Measurements from ENCODE around the gene SH3RF3.
"Not testable (repeated sequence)": the region's sequence is repeated elsewhere in the genome, so short reads cannot be mapped to it uniquely, and the experiment has no call there.

Gene SH3RF3

DNA sequence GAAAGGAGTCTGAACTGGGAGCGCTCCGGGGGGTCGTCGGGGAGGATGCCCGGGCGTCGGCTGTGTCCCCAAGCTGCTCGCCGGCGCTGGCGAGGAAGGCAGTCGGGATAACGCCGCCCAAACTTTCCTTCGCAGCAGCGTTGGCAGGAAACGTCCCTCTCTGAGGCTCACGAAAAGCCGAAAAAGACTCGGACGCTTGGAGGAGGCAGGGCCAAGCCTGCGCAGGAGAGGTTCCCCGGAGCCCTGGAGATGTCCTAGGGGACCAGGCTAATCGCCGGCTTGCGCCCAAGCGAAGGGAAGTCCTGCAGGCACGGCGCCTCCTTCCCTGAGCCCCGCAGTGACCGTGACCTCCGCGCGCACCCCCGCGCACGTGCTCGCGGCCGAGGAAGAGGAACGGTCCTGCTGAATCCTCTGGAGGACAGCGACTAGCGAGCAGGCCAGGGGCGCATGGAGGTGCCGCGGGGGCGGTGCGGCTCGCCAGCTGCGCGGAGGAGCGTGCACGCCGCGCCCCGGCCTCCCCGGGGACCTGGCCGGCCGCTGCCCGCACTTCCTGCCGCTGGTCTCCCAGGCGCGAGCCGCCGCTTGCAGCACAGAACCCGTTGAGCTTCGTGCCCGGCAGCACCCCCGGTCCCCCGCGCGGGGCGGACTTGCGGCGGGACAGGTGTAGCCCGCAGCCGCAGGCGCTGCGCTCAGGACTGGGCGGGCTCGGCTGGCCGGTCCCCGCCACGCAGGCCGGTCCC lies at the start of gene SH3RF3:
Gene SH3RF3, plus strand, starts transcription at position 590 of the 740 bp plus-strand sequence.
- DNase-seq (ENCODE audit: low read depth in 2 of 2, low spot score in 1 of 2): no peak

DNA sequence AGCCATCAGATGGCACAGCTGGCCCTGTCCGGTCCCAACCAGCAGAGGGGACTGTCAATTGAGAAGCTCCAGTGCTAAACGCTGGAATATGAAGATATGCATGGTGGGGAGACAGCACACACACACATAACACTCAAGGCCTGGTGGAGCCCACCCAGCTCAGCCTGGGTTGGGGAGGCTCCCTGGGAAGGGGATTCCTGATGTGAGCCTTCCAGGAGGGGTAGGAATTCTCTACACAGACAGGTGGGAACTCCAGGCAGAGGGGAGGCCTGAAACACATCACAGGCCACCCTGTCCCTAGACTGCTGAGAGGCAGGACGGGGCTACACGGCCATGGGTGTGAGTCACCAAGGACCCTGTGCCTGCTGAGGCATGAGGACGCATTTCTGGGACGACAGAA lies 49.4 kb upstream of the SH3RF3 start:
- DNase-seq (ENCODE audit: low read depth in 2 of 2, low spot score in 1 of 2): no peak

DNA sequence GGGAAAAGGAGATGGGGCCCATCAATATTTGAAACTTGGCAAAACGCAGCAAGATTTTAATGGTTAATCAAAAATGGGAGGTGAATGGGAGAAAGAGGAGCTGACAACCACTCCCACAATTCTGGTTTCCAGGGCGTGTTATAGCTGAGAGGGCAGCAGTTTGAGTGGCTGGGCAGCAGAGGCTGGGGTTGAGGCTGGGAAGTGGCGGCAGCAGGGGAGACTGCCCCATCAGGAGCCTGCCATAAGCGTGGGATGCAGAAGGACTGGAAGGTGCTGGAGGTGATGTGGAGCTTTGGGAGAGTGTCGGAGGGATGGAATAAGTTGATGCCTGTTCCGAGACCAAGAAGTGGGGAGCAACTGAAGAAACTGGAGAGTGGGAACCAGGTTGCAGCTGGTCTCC lies 48.9 kb upstream of the SH3RF3 start:
- no peak for DNase-seq (ENCODE audit: low read depth in 2 of 2, low spot score in 1 of 2)

DNA sequence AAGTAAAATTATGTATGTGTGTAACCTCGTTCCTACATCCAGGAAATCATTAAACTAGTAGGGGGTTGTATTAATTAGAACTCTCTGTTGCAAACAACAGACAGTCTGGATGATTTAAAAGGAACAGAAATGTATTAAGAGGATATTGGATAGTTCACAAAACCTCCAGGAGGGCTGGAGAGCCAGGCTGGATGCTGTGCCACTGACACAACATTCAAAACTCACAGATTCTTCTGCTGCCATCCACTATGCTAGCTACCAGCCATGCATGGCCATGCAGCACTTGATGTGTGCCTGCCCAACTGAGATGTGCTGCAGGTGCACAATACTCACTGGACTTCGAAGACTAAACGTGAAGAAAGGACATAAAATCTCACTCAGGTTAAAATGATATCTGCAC lies 48.2 kb upstream of the SH3RF3 start:
- no peak for DNase-seq (ENCODE audit: low read depth in 2 of 2, low spot score in 1 of 2)

DNA sequence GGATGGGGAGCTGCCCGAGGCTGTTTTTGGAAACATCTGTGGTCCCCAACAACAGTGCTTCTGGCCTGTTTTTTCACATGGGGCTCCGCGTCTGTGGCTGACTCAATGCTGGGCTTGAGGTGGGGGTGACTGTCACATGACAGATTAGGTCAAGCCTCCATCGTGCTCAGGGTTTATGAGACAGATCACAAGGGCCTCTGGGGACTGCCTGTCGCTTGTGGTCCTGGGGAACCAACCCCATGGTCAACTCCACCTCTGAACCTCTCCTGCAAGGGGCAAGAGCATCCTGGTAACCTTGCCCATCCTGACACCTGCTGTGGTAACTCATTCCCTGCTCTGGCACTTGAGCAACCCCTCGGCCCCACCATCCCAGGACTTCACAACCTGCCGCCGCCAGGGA lies 47.6 kb upstream of the SH3RF3 start:
- DNase-seq (ENCODE audit: low read depth in 2 of 2, low spot score in 1 of 2): no peak

DNA sequence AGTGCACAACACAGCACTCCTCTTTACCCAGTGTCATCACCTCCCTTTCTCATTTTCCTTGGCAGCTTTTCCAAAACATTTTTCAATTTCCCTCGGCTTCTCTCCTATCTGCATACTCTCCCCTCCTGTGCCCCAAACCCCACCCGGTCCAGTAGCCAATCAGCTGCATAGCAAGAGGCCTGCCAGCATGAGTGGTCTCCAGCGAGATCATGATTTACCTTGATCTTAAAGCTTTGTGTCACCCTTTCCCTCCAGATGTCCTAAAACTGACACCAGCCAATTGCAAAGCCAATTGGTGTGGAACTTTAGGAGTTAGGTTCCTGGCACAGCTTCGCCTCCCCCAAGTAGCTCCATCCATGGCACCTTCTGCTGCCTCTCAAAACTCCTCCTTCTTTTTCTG lies 45.2 kb upstream of the SH3RF3 start:
- no peak for DNase-seq (ENCODE audit: low read depth in 2 of 2, low spot score in 1 of 2)

DNA sequence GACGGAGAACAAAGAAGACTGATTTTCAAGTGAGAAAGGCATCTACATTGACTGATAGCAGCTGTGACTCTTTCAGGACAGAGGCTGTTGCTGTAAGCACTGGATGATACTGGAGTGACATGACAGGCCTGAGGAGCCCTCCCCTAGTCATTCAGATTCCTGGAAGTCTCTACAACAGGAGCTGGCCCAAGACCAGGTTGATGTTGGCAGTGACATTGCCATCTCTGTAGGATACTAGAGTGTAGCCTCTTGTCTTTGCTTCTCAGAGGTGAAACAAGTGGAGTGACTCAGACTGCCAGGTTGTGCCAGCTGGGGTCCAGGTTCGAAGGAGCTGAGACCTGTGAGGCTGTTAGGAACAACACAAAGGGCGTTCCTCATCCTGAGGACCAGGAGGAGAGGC lies 44.7 kb upstream of the SH3RF3 start:
- DNase-seq (ENCODE audit: low read depth in 2 of 2, low spot score in 1 of 2): no peak

DNA sequence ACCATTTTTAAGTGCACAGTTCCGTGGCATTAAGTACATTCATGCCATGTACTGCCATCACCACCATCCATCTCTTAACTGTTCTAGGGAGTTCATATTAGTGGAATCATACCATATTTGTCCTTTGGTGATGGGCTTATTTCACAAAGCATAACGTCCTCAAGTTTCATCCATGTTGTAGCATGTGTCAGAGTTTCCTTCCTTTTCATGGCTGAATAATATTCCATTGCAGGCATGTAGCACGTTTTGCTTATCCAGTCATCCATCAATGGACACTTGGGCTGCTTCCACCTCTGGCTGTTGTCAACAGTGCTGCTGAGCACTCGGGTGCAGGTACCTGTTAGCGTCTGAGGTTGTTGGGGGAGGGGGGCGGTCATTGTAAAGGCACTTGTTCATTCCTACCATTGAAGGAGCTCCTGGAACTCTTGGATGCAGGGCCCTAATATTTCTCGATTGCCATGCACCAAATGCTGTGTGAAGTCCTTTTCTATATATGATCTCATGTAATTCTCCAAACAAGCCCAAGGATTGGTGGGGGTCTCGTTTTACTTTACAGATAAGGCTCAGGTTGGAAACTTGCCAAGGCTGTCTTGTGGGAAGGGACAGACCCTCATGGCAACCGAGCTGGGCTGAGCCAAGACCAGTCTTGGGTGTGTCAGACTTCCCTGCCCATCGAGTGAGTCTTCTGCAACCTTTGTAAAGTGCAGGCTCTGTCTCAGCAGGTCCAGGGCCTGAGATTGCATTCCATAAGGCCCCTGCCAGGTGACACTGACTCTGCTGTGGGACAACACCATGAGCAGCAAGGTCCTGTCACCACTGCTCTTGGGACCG lies 42.9 kb upstream of the SH3RF3 start:
- no peak for DNase-seq (ENCODE audit: low read depth in 2 of 2, low spot score in 1 of 2)

DNA sequence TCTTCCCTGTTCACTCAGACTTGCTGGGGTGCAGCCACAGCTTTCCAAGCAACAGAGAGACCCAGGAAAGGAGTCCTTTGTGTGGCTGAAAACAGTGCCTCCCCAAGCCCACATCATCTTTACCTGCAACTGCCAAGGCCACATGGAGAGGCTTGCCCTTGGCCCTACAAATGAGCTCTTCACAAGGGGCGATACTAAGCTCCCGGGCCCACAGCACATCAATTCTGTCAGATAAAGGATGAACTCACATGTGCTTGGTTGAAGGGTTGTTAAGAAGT lies 42.3 kb upstream of the SH3RF3 start:
- DNase-seq (ENCODE audit: low read depth in 2 of 2, low spot score in 1 of 2): no peak

DNA sequence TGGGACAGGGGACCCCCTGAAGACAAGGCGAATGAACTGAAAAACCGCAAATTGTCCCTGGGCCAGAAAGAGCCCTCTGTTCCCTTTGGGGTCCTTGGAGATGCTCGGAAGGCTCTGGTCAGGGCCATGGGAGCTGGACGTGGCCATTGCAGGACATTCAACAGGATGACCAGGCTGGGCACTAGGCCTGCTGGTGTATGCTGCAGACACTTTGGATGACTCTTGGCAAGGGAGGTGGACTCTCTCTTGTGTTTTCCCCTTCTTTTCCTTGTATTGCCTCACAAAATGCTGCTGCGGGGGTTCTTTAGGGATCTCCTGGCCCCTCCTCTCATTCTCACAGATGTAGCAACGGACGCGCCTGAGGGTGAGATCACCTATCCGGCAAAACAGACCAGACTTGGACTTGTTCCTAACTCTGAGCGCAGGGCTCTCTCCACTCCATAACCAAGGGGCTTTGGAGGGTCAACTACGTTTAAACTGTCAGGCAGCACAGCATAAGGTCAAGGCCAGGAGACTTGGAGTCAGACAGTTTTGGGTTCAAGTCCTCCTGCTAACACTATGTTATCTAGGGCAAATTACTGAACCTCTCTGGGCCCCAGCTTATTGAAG lies 41.8 kb upstream of the SH3RF3 start:
- no peak for DNase-seq (ENCODE audit: low read depth in 2 of 2, low spot score in 1 of 2)

DNA sequence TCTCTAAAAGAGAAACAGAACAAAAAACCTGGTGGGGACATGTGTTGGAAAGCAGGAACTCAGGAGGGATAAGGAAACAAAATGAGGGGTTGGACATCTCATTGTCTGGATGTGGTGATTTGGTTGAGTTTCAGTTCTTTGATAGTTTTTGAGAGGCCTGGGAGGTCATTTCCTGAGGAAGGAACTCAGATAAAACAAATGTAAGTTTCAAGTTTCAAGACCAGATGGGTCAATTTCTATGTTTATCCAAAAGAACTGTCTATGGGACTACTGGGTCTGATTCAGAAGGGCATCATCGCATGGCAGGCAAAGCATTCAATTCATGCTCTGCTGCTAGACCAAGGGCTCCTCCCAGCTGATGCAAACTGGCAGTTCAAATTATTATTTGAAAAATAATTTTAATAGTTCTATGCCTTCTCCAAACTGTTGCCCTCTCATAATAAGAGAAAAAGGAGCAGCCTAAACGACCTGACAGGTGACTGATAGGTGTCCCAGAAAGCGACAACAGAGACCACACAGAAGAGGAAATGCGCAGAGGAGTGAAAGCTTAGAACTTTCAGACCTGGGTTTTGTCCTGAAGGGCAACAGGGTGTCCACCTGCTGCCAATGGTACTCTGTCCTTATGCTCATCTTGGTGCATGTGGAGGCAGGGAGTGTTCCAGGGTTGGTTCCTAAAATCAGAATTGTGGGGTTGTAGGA lies 39.3 kb upstream of the SH3RF3 start:
- DNase-seq (ENCODE audit: low read depth in 2 of 2, low spot score in 1 of 2): no peak

DNA sequence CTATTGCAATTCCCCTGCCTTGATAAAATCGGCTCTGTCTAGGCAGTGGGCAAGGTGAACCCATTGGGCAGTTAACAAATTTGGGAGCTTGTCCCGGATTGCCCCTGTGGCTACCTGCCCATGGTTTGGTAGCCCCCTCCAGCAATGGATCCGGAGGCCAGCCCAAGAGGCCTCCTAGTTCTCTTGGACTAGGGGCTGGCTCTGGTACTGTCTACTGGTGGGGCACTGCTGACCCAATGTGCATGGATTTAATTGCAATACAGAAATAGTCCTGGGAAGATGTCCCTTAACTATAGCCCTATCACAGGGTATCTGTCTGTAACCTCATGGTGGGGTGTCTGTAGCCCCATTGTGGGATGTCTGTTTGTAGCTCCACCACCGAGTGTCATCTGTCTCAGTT lies 37.5 kb upstream of the SH3RF3 start:
- no peak for DNase-seq (ENCODE audit: low read depth in 2 of 2, low spot score in 1 of 2)

DNA sequence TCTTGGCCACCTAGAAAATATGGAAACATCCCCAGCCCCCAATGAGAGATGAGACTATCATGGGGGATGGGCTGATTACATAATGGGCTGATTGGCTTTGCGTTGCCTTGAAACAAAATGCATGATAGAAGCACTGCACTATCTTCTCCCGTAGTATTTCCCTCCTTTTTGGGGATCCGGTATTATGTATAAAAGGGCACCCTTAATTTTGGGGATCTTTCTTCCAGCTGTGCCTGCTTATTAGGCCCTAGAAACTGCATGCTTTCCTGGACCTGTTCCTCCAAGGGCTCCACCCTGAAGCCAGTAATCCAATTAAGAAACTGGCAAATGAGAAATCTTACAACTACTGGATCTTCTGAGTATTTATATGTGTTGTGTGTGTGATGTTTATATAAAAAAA lies 34.9 kb upstream of the SH3RF3 start:
- no peak for DNase-seq (ENCODE audit: low read depth in 2 of 2, low spot score in 1 of 2)

DNA sequence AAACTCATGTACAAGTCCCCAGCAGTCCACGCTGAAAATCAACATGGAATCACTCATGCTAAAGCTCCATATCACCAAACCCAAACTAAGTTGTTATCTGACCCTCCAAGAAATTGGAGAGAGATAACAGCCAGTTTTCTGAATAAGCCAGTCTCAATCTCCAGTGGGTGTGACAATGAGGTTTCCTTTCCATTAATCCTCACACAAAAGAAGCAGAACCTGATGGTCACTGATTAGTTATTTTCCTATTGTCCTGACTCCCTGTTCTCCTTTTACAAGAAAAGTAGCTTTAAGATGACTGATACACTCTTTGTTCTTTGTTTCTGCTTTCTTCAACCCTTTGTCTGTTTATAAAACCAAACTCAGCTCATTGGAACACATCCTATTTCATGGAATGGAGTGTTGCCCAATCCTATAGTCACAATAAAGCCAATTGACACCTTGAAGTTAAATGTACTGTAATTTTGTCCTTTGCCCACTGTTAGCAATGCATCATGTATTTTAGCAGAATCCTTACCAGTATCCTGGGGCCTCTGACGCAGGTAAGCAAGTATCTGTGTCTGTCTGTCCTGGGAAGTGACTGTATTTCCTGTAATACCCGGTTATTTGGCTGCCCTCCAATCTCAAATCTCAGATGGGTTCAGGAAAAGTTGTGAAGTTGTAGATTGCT lies 30.6 kb upstream of the SH3RF3 start:
- no peak for DNase-seq (ENCODE audit: low read depth in 2 of 2, low spot score in 1 of 2)

DNA sequence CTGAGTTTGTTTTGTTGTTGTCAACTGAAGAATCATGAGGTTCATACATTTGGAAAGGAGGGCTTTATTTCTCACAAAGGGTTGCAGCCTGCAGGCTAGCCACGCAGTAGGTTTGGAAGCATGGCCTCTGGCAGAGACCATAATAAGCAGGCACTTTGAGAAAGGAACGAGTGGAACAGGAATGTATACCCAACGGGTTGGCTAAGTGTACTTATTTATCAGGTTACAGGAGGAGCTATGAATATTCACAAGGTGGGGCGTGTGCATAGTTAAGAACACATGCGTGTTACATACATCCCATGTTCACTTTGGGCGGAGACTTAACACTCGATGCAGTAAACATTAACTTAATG lies 30.1 kb upstream of the SH3RF3 start:
- no peak for DNase-seq (ENCODE audit: low read depth in 2 of 2, low spot score in 1 of 2)

DNA sequence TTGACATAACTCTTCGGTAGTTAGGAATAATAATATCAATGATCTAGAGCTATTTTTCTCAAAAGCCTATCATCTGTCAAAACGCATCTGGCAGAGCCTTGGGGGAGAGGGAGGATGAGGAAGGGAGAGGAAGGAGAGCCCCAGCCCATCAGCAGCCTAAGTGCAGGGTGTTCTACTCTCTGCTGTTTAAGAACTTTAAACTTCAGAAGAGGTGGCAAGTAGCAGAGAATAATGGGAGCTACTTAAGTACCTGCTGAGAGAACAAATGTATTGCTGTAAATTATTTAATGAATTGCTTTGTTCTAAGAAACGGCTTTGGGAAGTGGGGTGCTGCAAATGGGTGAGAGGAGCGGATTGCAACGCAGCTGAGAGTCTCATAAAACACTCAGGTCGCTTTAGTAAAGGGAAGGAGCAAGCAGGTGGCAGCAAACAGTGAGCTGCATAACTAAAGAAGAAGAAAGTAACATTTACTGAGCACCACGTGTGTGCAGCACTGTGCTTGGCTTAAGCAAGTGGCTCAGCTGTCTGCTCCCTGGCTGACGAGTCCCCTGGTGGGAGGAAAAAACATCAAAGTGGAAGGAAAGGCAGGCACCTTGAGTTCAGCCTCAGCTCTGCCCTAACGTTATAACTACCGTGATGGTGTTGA lies 26.3 kb upstream of the SH3RF3 start:
- DNase-seq (ENCODE audit: low read depth in 2 of 2, low spot score in 1 of 2): no peak

DNA sequence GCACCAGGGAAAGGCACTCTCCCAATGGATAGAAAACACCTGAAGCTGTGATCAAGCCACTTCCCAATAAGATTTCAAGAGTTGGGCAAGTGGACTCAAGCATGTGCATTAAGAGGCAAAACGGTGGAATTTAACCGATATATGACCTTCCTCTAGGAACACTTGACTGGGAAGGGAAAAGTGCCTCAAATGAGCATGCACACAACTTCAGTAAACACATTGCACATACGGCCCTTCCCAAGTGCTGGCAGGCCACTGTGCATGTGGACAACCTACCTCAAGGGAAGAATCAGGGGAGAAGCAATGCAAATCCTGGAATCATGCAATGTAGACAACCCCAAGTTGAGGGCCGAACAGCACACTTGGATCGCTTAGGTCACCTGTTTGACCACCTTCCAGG lies 23.9 kb upstream of the SH3RF3 start:
- no peak for DNase-seq (ENCODE audit: low read depth in 2 of 2, low spot score in 1 of 2)

DNA sequence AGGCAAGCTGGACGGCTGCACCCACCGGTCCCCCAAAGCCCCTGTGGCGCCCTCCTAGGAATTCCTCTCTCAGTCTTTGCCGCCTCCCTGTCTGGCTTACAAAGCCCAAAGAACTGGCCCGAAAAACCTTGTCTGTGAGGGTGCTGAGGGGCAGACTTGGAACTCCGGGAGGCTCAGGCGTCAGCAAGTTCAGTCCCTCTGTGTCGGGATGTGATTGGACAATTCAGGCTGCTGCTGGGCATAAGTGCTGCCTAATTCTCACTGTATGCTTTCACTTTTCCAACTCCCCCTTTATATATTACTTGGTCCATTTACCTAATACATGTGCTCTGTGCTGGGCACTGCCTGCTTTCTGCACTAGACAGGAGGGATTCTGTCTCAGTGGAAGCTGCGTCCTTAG lies 20.3 kb upstream of the SH3RF3 start:
- DNase-seq (ENCODE audit: low read depth in 2 of 2, low spot score in 1 of 2): no peak

DNA sequence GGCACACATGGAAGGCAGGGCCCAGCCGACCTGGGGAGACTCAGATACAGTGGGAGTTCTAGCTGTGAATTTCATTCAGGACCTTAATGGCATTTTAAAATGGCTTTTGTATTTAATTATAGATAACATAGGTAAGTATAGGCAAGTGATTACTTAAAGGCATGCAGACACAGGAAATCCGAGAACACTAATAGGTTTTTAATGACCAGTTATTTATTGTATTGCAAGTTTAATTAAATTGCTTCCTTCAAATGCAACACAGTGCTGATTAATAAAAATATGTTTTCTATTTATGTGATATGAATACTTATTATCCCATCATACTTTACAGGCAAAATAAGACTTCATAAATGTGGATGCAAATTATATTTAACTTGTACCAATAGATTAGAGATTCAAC lies 19.7 kb upstream of the SH3RF3 start:
- DNase-seq (ENCODE audit: low read depth in 2 of 2, low spot score in 1 of 2): no peak

DNA sequence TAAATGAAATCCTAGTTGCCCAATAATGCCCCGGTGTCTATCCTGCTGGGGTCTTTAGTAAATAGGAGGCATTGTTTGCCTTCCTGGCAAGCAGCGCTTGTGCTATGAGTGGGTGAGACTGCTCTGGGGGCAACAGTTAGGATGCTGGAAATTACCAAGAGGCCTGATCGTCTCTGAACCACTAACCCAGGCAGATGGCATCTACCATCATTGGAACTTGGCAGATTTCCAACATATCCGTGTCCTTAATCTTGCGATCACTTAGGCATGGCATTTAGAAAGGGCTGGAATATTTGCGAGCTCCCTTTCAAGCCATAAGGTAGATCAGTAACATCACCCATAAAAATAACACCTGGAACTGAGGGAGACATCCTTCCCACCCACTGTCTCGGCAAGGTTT lies 18.8 kb upstream of the SH3RF3 start:
- DNase-seq (ENCODE audit: low read depth in 2 of 2, low spot score in 1 of 2): no peak

DNA sequence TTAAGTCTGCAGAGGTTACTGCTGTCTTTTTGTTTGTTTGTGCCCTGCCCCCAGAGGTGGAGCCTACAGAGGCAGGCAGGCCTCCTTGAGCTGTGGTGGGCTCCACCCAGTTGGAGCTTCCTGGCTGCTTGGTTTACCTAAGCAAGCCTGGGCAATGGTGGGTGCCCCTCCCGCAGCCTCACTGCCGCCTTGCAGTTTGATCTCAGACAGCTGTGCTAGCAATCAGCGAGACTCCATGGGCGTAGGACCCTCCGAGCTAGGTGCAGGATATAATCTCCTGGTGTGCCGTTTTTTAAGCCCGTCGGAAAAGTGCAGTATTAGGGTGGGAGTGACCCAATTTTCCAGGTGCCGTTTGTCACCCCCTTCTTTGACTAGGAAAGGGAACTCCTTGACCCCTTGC lies 11.8 kb upstream of the SH3RF3 start:
- DNase-seq (ENCODE audit: low read depth in 2 of 2, low spot score in 1 of 2): not testable (repeated sequence)

Measured in stimulated activated CD8-positive, alpha-beta memory T cell treated with anti-CD3 and anti-CD28 coated beads, Interleukin-4, amount 100 ng/mL, for 4 hours (primary cell).